Measurements from ENCODE around the gene SCMH1.
"Not testable (repeated sequence)": the region's sequence is repeated elsewhere in the genome, so short reads cannot be mapped to it uniquely, and the experiment has no call there.

The SCMH1 gene

GRCh38 chr1:41241749-41242341, at the start of gene SCMH1:
Gene SCMH1, minus strand, starts transcription at chr1:41242306. Its CDS starts 56,173 bp downstream, at chr1:41186133.
- peak; percentile 54 for DNase-seq

GRCh38 chr1:41291195-41291594, 49.1 kb upstream of the SCMH1 start:
- DNase-seq, result no peak

- DNase-seq, result no peak
These were observed 47.1 kb upstream of the SCMH1 start for GRCh38 chr1:41289196-41289595.

- peak; percentile 9 for DNase-seq
These were observed 44.9 kb upstream of the SCMH1 start for GRCh38 chr1:41286992-41287391.

- DNase-seq, result no peak
These were observed 44.4 kb upstream of the SCMH1 start for GRCh38 chr1:41286486-41286885.

GRCh38 chr1:41285818-41286217, 43.7 kb upstream of the SCMH1 start:
- DNase-seq, result no peak

- no peak for DNase-seq
These were observed 42.0 kb upstream of the SCMH1 start for GRCh38 chr1:41284121-41284520.

GRCh38 chr1:41282679-41283317, 40.7 kb upstream of the SCMH1 start:
- peak; percentile 32 for DNase-seq

- DNase-seq, result no peak
These were observed 39.2 kb upstream of the SCMH1 start for GRCh38 chr1:41281334-41281733.

GRCh38 chr1:41280202-41281032, 38.3 kb upstream of the SCMH1 start:
- no peak for DNase-seq

- no peak for DNase-seq
These were observed 36.0 kb upstream of the SCMH1 start for GRCh38 chr1:41278076-41278475.

GRCh38 chr1:41277371-41277975, 35.4 kb upstream of the SCMH1 start:
- DNase-seq, result no peak

GRCh38 chr1:41275831-41276230, 33.7 kb upstream of the SCMH1 start:
- DNase-seq, result no peak

GRCh38 chr1:41274752-41275545, 32.8 kb upstream of the SCMH1 start:
- no peak for DNase-seq

GRCh38 chr1:41272601-41273000, 30.5 kb upstream of the SCMH1 start:
- DNase-seq, result no peak

GRCh38 chr1:41268154-41268770, 26.2 kb upstream of the SCMH1 start:
- DNase-seq, result peak; percentile 68

GRCh38 chr1:41261926-41262618, 20.0 kb upstream of the SCMH1 start:
- DNase-seq, result no peak

GRCh38 chr1:41260768-41261167, 18.7 kb upstream of the SCMH1 start:
- DNase-seq, result no peak

- DNase-seq, result no peak
These were observed 17.1 kb upstream of the SCMH1 start for GRCh38 chr1:41259221-41259620.

GRCh38 chr1:41255978-41256377, 13.9 kb upstream of the SCMH1 start:
- peak; percentile 33 for DNase-seq

- not testable (repeated sequence) for DNase-seq
These were observed 9.0 kb upstream of the SCMH1 start for GRCh38 chr1:41251120-41251519.

- DNase-seq, result no peak
These were observed 7.2 kb upstream of the SCMH1 start for GRCh38 chr1:41249319-41249718.

Data from EL (cell line).